H1 (cell line): Measurements from ENCODE around the gene RAB34. TPM values are rescaled to one million over a fixed set of nuclear protein-coding genes. Genes with fewer than 3 reads are reported as not detected.

Source experiments
- BCL11A ChIP-seq, 2 experiments: IDR thresholded peaks; one replicate each; pipeline ENCODE4 v1.6.1; 2011; ENCODE audit warnings: low read depth in 2 of 2, low read length in 2 of 2, mild to moderate bottlenecking in 2 of 2
- EZH2 ChIP-seq: fragments of 200-600 bp; sonication (generic); IDR thresholded peaks from 2 replicates; pipeline ENCODE4 v1.7.1; 2012; ENCODE audit warnings: low read depth, mild to moderate bottlenecking, moderate library complexity, low read length, inconsistent platforms; ENCODE audit not compliant: severe bottlenecking
- POLR2A ChIP-seq, 2 experiments: IDR thresholded peaks; 1 replicate in 1 of 2; 2 replicates in 1 of 2; pipeline ENCODE4 v1.6.1; 2011; ENCODE audit warnings: low read depth in 2 of 2, low read length in 2 of 2, mild to moderate bottlenecking in 2 of 2; ENCODE audit errors: control extremely low read depth in 1 of 2
- RXRA ChIP-seq: IDR thresholded peaks from 2 replicates; pipeline ENCODE4 v1.6.1; 2011; ENCODE audit warnings: low read depth, mild to moderate bottlenecking, low read length, moderate library complexity; ENCODE audit not compliant: insufficient read depth
- polyA plus RNA-seq, 7 experiments: library from polyadenylated mRNA; depleted of rRNA in 3 of 7; stranded (reverse) in 5 of 7; unstranded in 2 of 7; fragments of >200 nt in 5 of 7; fragments of 200-250 nt in 2 of 7; gene quantifications; 1 replicate in 5 of 7; 2 replicates in 1 of 7; 4 replicates in 1 of 7; pipeline versions ENCODE4 v1.2.1 to v1.2.3, GENCODE V29; 2011 to 2013; ENCODE audit warnings: missing spikeins in 2 of 7, mixed read lengths in 2 of 7
- total RNA-seq: library from RNA; stranded (reverse); fragmentation: NEBNext Ultra II Directional; extraction: Animal tissue kit (Norgen Biotek cat#: 25700); gene quantifications from 2 replicates; pipeline ENCODE4 v1.2.1, GENCODE V29; 2021
- TF ChIP-seq, protein P1 (sequence below): fragments of 300-600 bp; sonication (generic); IDR thresholded peaks from 2 replicates; pipeline ENCODE4 v1.7.1; 2012; ENCODE audit warnings: low read length, moderate library complexity, mild to moderate bottlenecking, inconsistent platforms; ENCODE audit not compliant: insufficient replicate concordance

Gene RAB34
- total and polyA plus RNA-seq, 2 of the 8 experiments (the other 6 are each of a cell fraction or from before 2014, with no cell fraction given): 237 to 305 TPM

DNA sequence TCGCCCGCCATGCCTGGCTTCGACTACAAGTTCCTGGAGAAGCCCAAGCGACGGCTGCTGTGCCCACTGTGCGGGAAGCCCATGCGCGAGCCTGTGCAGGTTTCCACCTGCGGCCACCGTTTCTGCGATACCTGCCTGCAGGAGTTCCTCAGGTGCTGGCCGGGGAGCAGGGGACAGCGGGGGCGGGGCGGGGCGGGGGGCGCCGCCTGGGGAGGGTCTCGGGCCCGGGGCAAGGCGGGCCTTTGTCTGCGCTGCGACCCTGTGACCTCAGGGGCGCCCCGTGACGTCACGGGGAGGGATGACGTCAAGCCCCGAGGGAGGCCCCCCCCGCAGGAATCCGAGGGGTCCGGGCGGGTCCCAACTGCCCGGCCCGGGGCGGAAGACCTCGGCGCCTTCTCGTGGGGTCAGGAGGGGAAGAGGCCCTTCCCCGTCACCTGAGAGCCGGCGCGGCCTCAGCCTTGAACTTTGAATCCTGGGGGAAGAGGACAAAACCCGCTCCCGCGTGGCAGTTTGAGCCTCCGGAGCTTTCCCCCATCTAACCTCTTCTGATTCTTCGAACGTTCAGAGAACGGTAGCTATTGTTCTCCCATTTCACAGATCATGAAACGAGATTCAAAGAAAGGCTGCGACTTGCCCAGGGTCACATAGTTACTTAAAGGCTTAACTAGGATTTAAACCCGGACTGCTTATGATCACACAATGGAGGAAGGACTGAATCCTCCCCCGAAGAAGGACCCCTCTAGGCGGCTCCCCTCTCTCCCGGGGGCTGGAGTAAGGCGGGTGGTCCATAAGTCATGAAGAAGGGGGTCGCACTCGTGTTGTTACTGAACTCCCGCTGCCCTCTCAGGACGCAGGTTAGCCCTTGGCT, 26.7 kb upstream of the RAB34 start (continued):
- TF ChIP-seq, protein P1, sequence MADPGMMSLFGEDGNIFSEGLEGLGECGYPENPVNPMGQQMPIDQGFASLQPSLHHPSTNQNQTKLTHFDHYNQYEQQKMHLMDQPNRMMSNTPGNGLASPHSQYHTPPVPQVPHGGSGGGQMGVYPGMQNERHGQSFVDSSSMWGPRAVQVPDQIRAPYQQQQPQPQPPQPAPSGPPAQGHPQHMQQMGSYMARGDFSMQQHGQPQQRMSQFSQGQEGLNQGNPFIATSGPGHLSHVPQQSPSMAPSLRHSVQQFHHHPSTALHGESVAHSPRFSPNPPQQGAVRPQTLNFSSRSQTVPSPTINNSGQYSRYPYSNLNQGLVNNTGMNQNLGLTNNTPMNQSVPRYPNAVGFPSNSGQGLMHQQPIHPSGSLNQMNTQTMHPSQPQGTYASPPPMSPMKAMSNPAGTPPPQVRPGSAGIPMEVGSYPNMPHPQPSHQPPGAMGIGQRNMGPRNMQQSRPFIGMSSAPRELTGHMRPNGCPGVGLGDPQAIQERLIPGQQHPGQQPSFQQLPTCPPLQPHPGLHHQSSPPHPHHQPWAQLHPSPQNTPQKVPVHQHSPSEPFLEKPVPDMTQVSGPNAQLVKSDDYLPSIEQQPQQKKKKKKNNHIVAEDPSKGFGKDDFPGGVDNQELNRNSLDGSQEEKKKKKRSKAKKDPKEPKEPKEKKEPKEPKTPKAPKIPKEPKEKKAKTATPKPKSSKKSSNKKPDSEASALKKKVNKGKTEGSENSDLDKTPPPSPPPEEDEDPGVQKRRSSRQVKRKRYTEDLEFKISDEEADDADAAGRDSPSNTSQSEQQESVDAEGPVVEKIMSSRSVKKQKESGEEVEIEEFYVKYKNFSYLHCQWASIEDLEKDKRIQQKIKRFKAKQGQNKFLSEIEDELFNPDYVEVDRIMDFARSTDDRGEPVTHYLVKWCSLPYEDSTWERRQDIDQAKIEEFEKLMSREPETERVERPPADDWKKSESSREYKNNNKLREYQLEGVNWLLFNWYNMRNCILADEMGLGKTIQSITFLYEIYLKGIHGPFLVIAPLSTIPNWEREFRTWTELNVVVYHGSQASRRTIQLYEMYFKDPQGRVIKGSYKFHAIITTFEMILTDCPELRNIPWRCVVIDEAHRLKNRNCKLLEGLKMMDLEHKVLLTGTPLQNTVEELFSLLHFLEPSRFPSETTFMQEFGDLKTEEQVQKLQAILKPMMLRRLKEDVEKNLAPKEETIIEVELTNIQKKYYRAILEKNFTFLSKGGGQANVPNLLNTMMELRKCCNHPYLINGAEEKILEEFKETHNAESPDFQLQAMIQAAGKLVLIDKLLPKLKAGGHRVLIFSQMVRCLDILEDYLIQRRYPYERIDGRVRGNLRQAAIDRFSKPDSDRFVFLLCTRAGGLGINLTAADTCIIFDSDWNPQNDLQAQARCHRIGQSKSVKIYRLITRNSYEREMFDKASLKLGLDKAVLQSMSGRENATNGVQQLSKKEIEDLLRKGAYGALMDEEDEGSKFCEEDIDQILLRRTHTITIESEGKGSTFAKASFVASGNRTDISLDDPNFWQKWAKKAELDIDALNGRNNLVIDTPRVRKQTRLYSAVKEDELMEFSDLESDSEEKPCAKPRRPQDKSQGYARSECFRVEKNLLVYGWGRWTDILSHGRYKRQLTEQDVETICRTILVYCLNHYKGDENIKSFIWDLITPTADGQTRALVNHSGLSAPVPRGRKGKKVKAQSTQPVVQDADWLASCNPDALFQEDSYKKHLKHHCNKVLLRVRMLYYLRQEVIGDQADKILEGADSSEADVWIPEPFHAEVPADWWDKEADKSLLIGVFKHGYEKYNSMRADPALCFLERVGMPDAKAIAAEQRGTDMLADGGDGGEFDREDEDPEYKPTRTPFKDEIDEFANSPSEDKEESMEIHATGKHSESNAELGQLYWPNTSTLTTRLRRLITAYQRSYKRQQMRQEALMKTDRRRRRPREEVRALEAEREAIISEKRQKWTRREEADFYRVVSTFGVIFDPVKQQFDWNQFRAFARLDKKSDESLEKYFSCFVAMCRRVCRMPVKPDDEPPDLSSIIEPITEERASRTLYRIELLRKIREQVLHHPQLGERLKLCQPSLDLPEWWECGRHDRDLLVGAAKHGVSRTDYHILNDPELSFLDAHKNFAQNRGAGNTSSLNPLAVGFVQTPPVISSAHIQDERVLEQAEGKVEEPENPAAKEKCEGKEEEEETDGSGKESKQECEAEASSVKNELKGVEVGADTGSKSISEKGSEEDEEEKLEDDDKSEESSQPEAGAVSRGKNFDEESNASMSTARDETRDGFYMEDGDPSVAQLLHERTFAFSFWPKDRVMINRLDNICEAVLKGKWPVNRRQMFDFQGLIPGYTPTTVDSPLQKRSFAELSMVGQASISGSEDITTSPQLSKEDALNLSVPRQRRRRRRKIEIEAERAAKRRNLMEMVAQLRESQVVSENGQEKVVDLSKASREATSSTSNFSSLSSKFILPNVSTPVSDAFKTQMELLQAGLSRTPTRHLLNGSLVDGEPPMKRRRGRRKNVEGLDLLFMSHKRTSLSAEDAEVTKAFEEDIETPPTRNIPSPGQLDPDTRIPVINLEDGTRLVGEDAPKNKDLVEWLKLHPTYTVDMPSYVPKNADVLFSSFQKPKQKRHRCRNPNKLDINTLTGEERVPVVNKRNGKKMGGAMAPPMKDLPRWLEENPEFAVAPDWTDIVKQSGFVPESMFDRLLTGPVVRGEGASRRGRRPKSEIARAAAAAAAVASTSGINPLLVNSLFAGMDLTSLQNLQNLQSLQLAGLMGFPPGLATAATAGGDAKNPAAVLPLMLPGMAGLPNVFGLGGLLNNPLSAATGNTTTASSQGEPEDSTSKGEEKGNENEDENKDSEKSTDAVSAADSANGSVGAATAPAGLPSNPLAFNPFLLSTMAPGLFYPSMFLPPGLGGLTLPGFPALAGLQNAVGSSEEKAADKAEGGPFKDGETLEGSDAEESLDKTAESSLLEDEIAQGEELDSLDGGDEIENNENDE: no peak
- TF ChIP-seq BCL11A (IDR thresholded peaks at IDR 0.05; ENCODE audit: low read depth in 2 of 2, low read length in 2 of 2): no peak
- TF ChIP-seq EZH2: no peak
- TF ChIP-seq RXRA: 0 out of 2 replicates have a peak, but pooled peaks have one; percentile 10
- TF ChIP-seq POLR2A (IDR thresholded peaks at IDR 0.05; ENCODE audit: control extremely low read depth in 1 of 2, low read depth in 2 of 2, low read length in 2 of 2): 0 out of 3 replicates have a peak, but pooled peaks of 1 of the 2 experiments have one; percentile 93
